Mesodermal cell (in vitro differentiated cells): ENCODE data around the gene MX2.

Source experiments
- H3K27ac ChIP-seq: 2 replicates; pipeline ENCODE4 v1.7.0; 2013; ENCODE audit warnings: mild to moderate bottlenecking, low read depth, low read length, moderate library complexity; ENCODE audit not compliant: severe bottlenecking
- H3K36me3 ChIP-seq: 2 replicates; pipeline ENCODE4 v1.7.1; 2013; ENCODE audit warnings: mild to moderate bottlenecking, low read length, moderate library complexity; ENCODE audit not compliant: control insufficient read depth, insufficient read depth
- H3K4me1 ChIP-seq: one replicate; pipeline ENCODE4 v1.7.1; 2013; ENCODE audit warnings: mild to moderate bottlenecking, low read length; ENCODE audit not compliant: insufficient read depth, control insufficient read depth, poor library complexity, severe bottlenecking
- H3K4me3 ChIP-seq: 2 replicates; pipeline ENCODE4 v1.7.0; 2013; ENCODE audit warnings: low read length, control low read depth, mild to moderate bottlenecking; ENCODE audit not compliant: insufficient read depth, poor library complexity, severe bottlenecking; ENCODE audit errors: extremely low read depth
- H3K9me3 ChIP-seq: 2 replicates; pipeline ENCODE4 v1.7.1; 2013; ENCODE audit warnings: mild to moderate bottlenecking, low read length, moderate library complexity; ENCODE audit not compliant: control insufficient read depth
- WGBS, 2 experiments: methylation state at CpG; one replicate each; pipeline ENCODE4 v1.1.5; 2013; ENCODE audit warnings: missing lambda C conversion rate in 2 of 2; ENCODE audit not compliant: insufficient coverage in 2 of 2; 5-methylcytosine and 5-hydroxymethylcytosine counted together

Gene MX2

GRCh38 chr21:41373763-41374162 is 11.9 kb downstream of the MX2 start:
- Histone ChIP-seq H3K4me1 (no peaks in the 10 kb centered on the region), H3K36me3 (no peaks in the 10 kb centered on the region), H3K4me3 (no peak overlapping the region), H3K9me3 (no peaks in the 10 kb centered on the region), H3K27ac (no peak overlapping the region)
- 90% methylated on average over 6 of the region's 8 CpGs; no CpG with 5 or more reads in 1 of the 2 experiments for WGBS, 2 experiments

- Histone ChIP-seq H3K4me3 (no peak overlapping the region), H3K4me1 (no peaks in the 10 kb centered on the region)
- WGBS, 2 experiments: 90 to 92% methylated on average over 11 to 12 of the region's 14 CpGs
These were observed 12.4 kb downstream of the MX2 start for GRCh38 chr21:41374177-41374712.

DNA sequence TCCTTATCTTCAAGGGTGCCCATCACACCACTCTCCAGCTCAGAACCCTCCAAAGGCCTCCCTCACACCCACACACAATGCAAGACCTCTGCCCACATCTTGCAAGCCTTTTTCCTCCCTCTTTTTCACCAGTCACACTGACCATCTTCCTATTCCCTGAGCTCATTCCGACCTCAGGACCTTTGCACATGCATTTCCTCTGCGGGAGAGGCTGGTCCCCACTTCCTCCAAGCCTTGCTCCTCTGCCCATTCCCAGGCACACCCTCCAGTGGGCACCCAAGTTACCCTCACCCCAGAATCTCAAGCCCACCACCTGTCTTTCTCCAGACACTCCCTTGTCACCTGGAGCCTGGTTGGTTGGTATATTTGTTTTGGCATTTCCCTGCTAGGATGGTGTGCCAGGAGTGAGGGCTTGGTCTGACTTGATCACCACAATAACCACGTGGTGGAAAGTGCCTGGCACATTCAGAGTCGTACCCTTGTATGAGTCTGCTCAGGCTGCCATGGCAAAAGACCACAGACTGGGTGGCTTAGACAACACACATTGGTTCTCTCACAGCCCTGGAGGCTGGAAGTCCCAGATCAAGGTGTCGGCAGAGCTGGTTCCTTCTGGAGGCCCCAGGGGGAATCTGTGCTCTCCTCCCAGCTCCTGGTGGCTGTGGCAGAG is 13.2 kb downstream of the MX2 start:
- no peaks in the 10 kb centered on the region for H3K9me3 ChIP-seq
- WGBS, 2 experiments: 75 to 82% methylated on average over 5 of the region's 5 CpGs

More at GRCh38 chr21:41374177-41374712, 12.4 kb downstream of the MX2 start:
- H3K27ac ChIP-seq: no peak overlapping the region
- H3K9me3 ChIP-seq: no peaks in the 10 kb centered on the region
- no peaks in the 10 kb centered on the region for H3K36me3 ChIP-seq

DNA sequence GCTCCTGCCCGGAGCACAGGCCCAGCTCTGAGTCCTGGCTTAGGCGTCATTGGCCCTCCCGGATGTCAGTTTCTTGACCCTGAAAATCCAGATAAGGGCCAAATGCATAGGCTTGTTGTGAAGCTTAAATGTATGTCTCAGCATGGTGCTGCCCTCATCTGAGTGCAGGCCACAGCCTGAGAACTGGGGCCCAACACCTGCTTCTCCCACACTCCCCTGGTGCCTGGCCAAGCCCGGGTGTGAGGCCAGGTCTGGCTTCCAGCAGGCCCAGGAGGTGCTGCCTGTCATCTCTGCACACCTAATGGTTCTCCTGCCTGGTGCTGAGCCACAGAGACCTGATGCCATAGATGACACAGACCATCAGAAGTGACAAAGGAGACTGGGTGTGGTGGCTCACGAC is 14.0 kb downstream of the MX2 start:
- no peak overlapping the region for H3K27ac ChIP-seq
- WGBS, 2 experiments: 86 to 91% methylated on average over 5 of the region's 5 CpGs
- H3K4me1 ChIP-seq: no peaks in the 10 kb centered on the region
- no peaks in the 10 kb centered on the region for H3K9me3 ChIP-seq
- H3K4me3 ChIP-seq: no peak overlapping the region
- no peaks in the 10 kb centered on the region for H3K36me3 ChIP-seq

More for the DNA sequence above, 13.2 kb downstream of the MX2 start:
- no peaks in the 10 kb centered on the region for H3K36me3 ChIP-seq
- H3K4me1 ChIP-seq: no peaks in the 10 kb centered on the region
- no peak overlapping the region for H3K4me3 ChIP-seq
- no peak overlapping the region for H3K27ac ChIP-seq

GRCh38 chr21:41377715-41378114 is 15.9 kb downstream of the MX2 start:
- Histone ChIP-seq H3K9me3 (peaks cover 5% of the 10 kb centered on the region), H3K36me3 (no peaks in the 10 kb centered on the region), H3K4me3 (no peak overlapping the region), H3K27ac (no peak overlapping the region), H3K4me1 (no peaks in the 10 kb centered on the region)
- 72 to 84% methylated on average over 12 to 15 of the region's 16 CpGs for WGBS, 2 experiments

DNA sequence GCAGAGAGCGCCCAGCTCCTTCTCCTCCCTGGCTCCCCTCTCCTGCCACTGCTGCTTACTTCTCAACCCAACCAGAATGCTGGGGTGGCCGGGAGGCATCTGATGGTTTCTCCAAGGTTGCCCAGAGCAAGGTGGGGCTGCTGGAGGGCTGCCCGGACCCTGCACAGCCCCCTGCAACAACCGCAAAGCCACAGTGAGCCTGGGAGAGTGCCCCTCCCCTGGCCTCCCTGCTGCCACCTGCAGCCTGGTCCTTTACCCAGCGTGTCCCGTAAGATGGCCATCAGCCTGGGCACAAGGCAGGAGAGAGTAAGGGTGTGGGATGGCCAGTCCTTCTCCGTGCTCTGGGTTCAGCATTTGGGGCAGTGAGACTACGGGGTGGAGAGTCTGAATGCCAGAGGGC is 17.0 kb downstream of the MX2 start:
- WGBS, 2 experiments: 73 to 76% methylated on average over 5 to 7 of the region's 8 CpGs

GRCh38 chr21:41379901-41380300 is 18.1 kb downstream of the MX2 start:
- Histone ChIP-seq H3K4me3 (no peak overlapping the region), H3K9me3 (peaks cover 5% of the 10 kb centered on the region), H3K36me3 (no peaks in the 10 kb centered on the region), H3K4me1 (no peaks in the 10 kb centered on the region), H3K27ac (no peak overlapping the region)
- WGBS, 2 experiments: 86 to 95% methylated on average over 10 to 11 of the region's 12 CpGs

More for the DNA sequence above, 17.0 kb downstream of the MX2 start:
- Histone ChIP-seq H3K4me1 (no peaks in the 10 kb centered on the region), H3K4me3 (no peak overlapping the region), H3K9me3 (peaks cover 5% of the 10 kb centered on the region), H3K27ac (no peak overlapping the region), H3K36me3 (no peaks in the 10 kb centered on the region)

DNA sequence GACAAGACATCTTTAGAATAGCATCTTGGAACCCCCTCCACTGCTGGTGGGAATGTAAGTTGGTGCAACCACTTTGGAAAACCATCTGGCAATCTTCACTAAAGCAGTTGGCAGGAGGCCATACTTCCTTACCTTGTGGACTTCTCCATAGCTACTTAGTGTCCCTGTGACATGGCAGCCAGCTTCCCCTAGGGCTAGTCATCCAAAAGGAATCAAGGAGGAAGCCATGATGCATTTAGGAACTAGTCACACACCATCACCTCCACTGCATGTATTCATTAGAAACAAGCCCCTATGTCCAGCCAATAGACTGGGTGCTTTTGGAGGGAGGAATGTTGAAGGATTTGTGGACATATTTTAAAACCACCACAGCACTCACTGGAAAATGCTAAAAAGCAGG is 19.9 kb downstream of the MX2 start:
- H3K4me3 ChIP-seq: no peak overlapping the region
- no peaks in the 10 kb centered on the region for H3K36me3 ChIP-seq
- peaks cover 5% of the 10 kb centered on the region for H3K9me3 ChIP-seq
- H3K27ac ChIP-seq: no peak overlapping the region
- H3K4me1 ChIP-seq: no peaks in the 10 kb centered on the region

- Histone ChIP-seq H3K9me3 (no peaks in the 10 kb centered on the region), H3K4me1 (no peaks in the 10 kb centered on the region), H3K4me3 (no peak overlapping the region), H3K36me3 (no peaks in the 10 kb centered on the region), H3K27ac (no peak overlapping the region)
- 91 to 92% methylated on average over 13 to 14 of the region's 14 CpGs for WGBS, 2 experiments
These were observed 25.4 kb downstream of the MX2 start for GRCh38 chr21:41387042-41387819.

GRCh38 chr21:41387824-41388223 is 26.0 kb downstream of the MX2 start:
- H3K9me3 ChIP-seq: no peaks in the 10 kb centered on the region
- 89 to 90% methylated on average over 7 to 8 of the region's 8 CpGs for WGBS, 2 experiments
- no peak overlapping the region for H3K27ac ChIP-seq
- no peaks in the 10 kb centered on the region for H3K36me3 ChIP-seq
- no peaks in the 10 kb centered on the region for H3K4me1 ChIP-seq
- no peak overlapping the region for H3K4me3 ChIP-seq

GRCh38 chr21:41388259-41388658 is 26.4 kb downstream of the MX2 start:
- Histone ChIP-seq H3K9me3 (no peaks in the 10 kb centered on the region), H3K4me3 (no peak overlapping the region), H3K4me1 (no peaks in the 10 kb centered on the region), H3K36me3 (no peaks in the 10 kb centered on the region), H3K27ac (no peak overlapping the region)
- 94 to 98% methylated on average over 14 of the region's 14 CpGs for WGBS, 2 experiments
